T-helper 17 cell (primary cell): Measurements from ENCODE around the gene MKNK1. TPM values are rescaled to one million over a fixed set of nuclear protein-coding genes. Genes with fewer than 3 reads are reported as not detected.

Source experiments
- ATAC-seq: fragments of 150-1000 bp; cut with Tn5 transposase; 2 replicates; pipeline ENCODE4 v1.10.0; 2021; ENCODE audit warnings: mild to moderate bottlenecking, moderate library complexity
- DNase-seq, 3 donors: peaks; one replicate each; pipeline versions ENCODE4 v3.0.0 to v3.0.0-alpha.2; 2020 to 2021
- H3K9me3 ChIP-seq: one replicate; pipeline ENCODE4 v1.7.0; 2013; ENCODE audit warnings: low read length, mild to moderate bottlenecking; ENCODE audit not compliant: control insufficient read depth, poor library complexity, severe bottlenecking
- H3K27ac Mint-ChIP-seq: one replicate; pipeline ENCODE4 v1.8.0; 2022; ENCODE audit warnings: mild to moderate bottlenecking, moderate library complexity, mixed read lengths
- H3K27me3 Mint-ChIP-seq: one replicate; pipeline ENCODE4 v1.8.0; 2022; ENCODE audit warnings: mixed read lengths
- H3K36me3 Mint-ChIP-seq: one replicate; pipeline ENCODE4 v1.8.0; 2022; ENCODE audit warnings: low read depth, mixed read lengths
- H3K4me1 Mint-ChIP-seq: one replicate; pipeline ENCODE4 v1.8.0; 2022; ENCODE audit warnings: mild to moderate bottlenecking, mixed read lengths
- H3K4me3 Mint-ChIP-seq: one replicate; pipeline ENCODE4 v1.8.0; 2022; ENCODE audit warnings: mild to moderate bottlenecking, moderate library complexity, mixed read lengths
- total RNA-seq, 4 donors: library from RNA in 2 of 4; stranded (reverse) in 2 of 4; gene quantifications; one replicate each; pipeline ENCODE4 v1.2.3 and lab custom pipeline; 2022 to 2026

MKNK1 gene
- total RNA-seq, 2 donors from 2014 or later: 48.5 to 73.2 TPM

DNA sequence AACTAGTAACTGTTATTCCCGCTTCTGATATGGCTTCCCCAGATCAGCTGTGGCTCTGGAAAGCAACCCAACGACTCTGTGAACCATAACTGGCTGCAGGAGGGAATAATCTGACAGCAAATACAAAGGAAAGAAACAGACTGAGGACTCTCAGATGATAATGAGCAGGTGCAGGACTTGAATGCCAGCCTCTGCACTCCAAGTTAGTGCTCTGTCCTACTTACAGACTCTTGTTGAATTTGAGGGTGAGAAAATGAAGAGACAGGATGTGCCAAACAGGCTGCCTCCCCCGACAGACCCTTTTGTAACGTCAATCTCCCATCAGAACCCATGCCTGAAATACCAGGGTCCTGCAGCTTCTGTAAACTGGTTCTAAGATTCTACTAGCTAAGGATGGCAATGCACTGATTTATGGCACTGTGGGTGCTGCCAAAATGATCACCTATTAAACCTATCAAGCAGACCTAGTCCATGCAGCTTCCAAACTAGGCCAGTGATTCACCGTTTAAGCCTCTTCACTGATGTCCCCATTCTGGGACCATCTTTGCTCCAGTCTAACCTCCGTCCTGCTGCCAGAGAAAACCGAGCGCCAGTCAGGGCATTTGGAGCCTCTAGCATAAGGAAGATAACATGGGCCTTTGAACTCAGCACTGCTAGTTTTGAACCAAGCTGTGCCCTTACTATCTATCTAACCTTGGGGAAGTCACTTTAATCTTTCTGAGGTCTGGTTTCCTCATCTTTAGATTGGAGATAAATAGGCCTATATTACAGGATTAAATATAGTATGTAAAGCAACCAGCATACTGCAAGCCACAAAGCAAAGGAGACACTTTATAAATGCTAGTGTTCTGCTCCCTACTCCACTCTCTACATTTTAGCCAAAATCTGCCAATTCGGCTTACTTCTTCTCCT, 4.8 kb downstream of the MKNK1 start:
- ATAC-seq (no peak), DNase-seq (no peak)
- H3K9me3 ChIP-seq: no peaks in the 10 kb centered on the region
- Mint-ChIP-seq H3K4me1 (peaks cover 76% of the 10 kb centered on the region), H3K27me3 (no peaks in the 10 kb centered on the region), H3K36me3 (peaks cover 4% of the 10 kb centered on the region), H3K27ac (peak overlapping the region; percentile 91), H3K4me3 (peak overlapping the region; percentile 69)

DNA sequence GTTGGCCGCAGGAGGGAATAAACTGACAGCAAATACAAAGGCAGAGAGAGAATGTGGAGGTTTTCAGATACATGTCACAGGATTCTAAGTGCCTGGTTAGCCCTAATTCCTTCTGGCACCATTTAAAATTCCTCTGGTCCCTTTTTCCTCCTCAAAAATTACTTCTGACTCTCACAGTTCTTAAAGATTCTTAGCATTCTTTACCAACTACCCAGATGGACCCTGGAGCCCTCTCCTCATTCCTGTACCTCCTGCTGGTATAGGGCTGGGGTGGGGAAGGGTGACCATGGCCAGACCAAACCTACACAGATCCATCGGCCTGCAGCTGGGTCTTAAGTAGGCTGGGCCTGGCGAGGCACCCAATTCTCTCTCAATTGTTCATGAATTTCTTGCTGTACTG, 7.2 kb downstream of the MKNK1 start:
- no peak for ATAC-seq
- no peak for DNase-seq
- no peaks in the 10 kb centered on the region for H3K27me3 Mint-ChIP-seq
- H3K27ac Mint-ChIP-seq: peak overlapping the region; percentile 74
- H3K9me3 ChIP-seq: no peaks in the 10 kb centered on the region
- peaks cover 75% of the 10 kb centered on the region for H3K4me1 Mint-ChIP-seq
- H3K36me3 Mint-ChIP-seq: peaks cover 12% of the 10 kb centered on the region
- H3K4me3 Mint-ChIP-seq: no peak overlapping the region

DNA sequence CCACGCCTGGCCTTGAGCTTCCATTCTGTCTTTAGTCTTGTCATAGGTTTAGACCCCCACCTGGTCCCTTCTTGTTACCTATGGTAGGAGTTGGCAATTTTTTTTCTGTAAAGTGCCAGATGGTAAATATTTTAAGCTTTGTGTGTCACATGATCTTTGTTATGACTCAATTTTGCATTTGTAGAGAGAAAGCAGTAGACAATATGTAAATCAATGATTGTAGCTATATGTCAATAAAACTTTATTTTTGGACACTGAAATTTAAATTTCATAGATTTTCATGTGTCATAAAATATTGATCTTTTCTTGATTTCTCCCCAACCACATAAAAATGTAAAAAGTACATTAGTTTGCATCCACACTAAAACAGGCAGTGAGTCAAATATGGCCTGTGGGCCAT, 8.0 kb downstream of the MKNK1 start:
- H3K9me3 ChIP-seq: no peaks in the 10 kb centered on the region
- peaks cover 70% of the 10 kb centered on the region for H3K4me1 Mint-ChIP-seq
- ATAC-seq (no peak), DNase-seq (no peak)
- no peak overlapping the region for H3K4me3 Mint-ChIP-seq
- no peaks in the 10 kb centered on the region for H3K27me3 Mint-ChIP-seq
- H3K27ac Mint-ChIP-seq: peak overlapping the region; percentile 74
- H3K36me3 Mint-ChIP-seq: peaks cover 12% of the 10 kb centered on the region

DNA sequence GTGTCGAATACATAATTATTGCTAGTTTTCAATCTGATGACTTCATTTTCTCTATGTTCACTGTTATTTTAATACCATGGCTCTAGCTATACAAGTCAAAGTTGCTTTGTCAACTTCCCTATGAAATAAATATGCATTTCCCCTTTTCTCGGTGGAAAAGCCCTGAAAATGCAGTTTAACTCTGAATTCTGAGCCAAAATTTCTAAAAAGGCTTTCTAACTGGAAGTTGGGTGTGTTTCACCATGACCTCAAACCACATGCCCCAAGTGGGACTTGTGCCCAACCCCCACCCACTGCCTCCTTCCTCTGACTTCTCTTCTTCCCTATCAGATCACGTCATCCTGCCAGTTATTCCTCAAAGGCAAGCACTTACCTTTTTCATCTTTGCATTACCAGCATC, 8.9 kb downstream of the MKNK1 start:
- Mint-ChIP-seq H3K4me3 (peak overlapping the region; percentile 82), H3K36me3 (peaks cover 14% of the 10 kb centered on the region), H3K27ac (peak overlapping the region; percentile 74), H3K27me3 (no peaks in the 10 kb centered on the region), H3K4me1 (peaks cover 69% of the 10 kb centered on the region)
- DNase-seq (no peak), ATAC-seq (peak; percentile 41)
- H3K9me3 ChIP-seq: no peaks in the 10 kb centered on the region

DNA sequence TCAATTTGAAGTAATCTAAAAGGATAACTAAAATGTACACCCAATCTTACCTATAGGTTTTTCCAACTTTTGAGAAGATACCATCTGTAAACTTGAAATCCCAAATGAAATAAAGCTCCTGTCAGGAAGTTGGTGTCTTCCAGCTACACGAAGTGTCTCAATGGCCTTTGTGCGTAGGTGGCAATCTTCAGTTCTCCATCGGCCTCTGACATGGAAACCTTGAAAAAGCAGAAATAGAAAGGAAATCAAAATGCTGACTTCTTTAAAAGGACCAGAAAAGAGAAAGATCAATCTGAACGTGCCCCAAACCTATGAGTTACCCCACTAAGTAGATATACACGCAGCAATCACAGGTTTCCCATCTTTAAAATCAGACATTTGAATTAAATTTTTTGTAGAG, 10.0 kb downstream of the MKNK1 start:
- Mint-ChIP-seq H3K36me3 (peaks cover 20% of the 10 kb centered on the region), H3K27me3 (no peaks in the 10 kb centered on the region), H3K4me1 (peaks cover 62% of the 10 kb centered on the region), H3K27ac (peak overlapping the region; percentile 74), H3K4me3 (peak overlapping the region; percentile 33)
- no peaks in the 10 kb centered on the region for H3K9me3 ChIP-seq
- no peak for ATAC-seq
- DNase-seq: no peak

DNA sequence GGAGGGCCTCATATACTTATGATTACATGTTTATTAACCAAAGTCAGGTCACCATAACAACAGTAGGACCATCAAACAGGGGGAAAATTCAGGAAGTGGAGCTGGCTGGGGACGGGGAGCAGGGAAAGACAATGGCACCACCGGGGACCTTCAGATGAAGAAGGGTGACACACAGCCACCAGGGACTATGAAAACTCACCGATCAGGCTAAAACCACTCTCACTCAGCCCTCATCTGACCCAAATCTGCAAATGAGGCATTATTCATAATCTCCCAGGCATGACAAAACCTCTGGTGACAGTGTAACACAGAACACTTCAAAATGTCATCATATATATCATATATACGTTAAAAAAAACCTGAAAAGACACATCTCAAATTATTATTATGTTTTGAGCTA, 11.2 kb downstream of the MKNK1 start:
- H3K27me3 Mint-ChIP-seq: no peaks in the 10 kb centered on the region
- H3K27ac Mint-ChIP-seq: no peak overlapping the region
- ATAC-seq (no peak), DNase-seq (no peak)
- H3K4me3 Mint-ChIP-seq: no peak overlapping the region
- H3K4me1 Mint-ChIP-seq: peaks cover 56% of the 10 kb centered on the region
- H3K9me3 ChIP-seq: no peaks in the 10 kb centered on the region
- H3K36me3 Mint-ChIP-seq: peaks cover 22% of the 10 kb centered on the region

DNA sequence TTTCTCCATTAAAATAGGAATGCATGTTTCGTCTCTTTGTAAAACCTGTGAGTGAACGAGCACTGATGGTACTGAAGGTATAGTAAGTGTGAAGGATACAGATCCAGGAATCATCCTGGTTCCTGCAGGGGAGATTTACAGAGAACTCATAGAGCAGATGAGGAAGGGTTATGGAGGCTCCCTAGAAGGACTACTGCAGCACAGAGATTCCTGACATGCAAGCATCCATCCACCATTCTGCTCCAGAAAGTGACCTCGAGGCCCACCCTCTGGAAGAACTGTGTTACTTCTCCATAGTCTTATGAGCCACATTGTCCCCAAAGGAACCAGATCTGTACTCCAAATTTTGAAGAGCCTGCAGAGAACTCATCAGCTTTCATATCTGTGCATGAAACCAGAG, 14.5 kb downstream of the MKNK1 start:
- H3K27ac Mint-ChIP-seq: no peak overlapping the region
- H3K36me3 Mint-ChIP-seq: peaks cover 22% of the 10 kb centered on the region

DNA sequence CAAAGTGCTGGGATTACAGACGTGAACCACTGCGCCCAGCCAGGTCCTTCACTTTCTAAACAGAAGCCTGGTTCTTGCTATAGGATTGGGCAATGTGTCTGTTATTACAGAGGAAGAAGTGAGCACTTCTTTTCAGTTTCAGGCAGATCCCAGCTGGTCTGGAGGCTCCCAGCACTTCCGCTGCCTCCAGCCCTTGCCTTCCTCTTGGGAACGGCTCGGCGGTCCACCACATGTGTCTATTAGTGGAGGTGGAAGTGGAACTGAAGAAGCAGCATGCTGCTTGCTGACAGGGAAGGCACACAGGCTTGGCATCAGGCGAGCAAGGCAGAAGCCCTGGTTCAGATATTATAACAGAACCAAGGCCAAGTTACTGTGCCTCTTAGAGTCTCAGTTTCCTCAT, 17.0 kb downstream of the MKNK1 start:
- H3K27me3 Mint-ChIP-seq: no peaks in the 10 kb centered on the region
- H3K27ac Mint-ChIP-seq: no peak overlapping the region
- peaks cover 20% of the 10 kb centered on the region for H3K36me3 Mint-ChIP-seq
- no peak overlapping the region for H3K4me3 Mint-ChIP-seq
- peaks cover 25% of the 10 kb centered on the region for H3K4me1 Mint-ChIP-seq
- ATAC-seq (no peak), DNase-seq (no peak)
- no peaks in the 10 kb centered on the region for H3K9me3 ChIP-seq

More for the DNA sequence above, 14.5 kb downstream of the MKNK1 start:
- Mint-ChIP-seq H3K4me3 (no peak overlapping the region), H3K27me3 (no peaks in the 10 kb centered on the region), H3K4me1 (peaks cover 28% of the 10 kb centered on the region)
- no peak for DNase-seq
- no peak for ATAC-seq
- H3K9me3 ChIP-seq: no peaks in the 10 kb centered on the region

DNA sequence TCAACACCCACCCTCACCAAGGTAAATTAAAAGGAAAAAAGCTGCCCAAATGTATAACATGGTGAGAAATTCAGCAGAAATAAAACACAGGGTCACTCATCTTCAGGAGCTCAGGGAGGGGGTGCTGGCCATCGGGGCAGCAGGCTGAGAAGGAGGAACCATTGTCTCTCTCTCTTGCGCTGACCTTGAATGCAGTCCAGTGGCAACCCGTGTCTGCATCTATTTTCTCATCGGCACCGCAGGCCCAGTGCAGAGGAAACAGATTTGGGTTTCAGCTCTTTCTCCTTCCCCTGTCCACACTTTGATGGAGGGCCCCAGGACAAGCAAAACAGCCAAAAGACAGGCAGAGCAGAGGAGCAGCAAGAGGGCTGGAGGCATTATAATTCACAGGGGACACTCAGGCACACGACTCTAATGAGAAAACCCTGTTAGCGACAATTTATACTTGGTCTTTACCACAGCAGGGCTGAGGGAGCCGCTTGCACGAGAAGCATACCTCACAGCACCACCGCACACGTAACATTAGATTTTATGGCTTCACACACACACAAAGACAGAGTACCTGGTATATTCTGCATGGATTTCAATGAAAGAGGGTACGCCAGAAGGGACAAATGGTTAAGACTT, 18.6 kb downstream of the MKNK1 start:
- DNase-seq: no peak
- no peaks in the 10 kb centered on the region for H3K9me3 ChIP-seq
- peaks cover 21% of the 10 kb centered on the region for H3K36me3 Mint-ChIP-seq

DNA sequence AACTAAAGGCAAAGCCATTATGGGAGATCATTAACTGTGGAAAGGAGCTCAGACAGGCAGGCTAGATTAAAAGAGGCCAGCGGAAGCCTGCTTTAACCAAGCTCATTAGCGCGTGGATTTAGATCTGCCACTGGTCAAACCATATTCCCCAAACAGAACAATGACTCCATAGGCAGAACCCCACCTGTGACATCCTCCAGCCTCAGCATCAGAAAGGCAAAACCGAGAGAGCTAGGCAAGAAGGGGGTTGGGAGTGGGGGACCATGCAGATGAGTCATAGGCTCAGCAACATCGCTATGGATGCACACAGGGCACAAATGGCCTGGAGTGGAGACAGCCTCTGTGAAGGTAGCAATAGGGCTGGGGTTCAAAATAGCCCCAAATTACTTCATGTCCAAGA, 20.6 kb downstream of the MKNK1 start:
- Mint-ChIP-seq H3K36me3 (peaks cover 11% of the 10 kb centered on the region), H3K27ac (peak overlapping the region; percentile 90), H3K27me3 (no peaks in the 10 kb centered on the region), H3K4me1 (peaks cover 29% of the 10 kb centered on the region), H3K4me3 (no peak overlapping the region)
- DNase-seq (no peak), ATAC-seq (no peak)
- H3K9me3 ChIP-seq: peaks cover 3% of the 10 kb centered on the region

More for the DNA sequence above, 18.6 kb downstream of the MKNK1 start:
- Mint-ChIP-seq H3K4me1 (peaks cover 34% of the 10 kb centered on the region), H3K4me3 (no peak overlapping the region), H3K27ac (no peak overlapping the region), H3K27me3 (no peaks in the 10 kb centered on the region)
- ATAC-seq: no peak

DNA sequence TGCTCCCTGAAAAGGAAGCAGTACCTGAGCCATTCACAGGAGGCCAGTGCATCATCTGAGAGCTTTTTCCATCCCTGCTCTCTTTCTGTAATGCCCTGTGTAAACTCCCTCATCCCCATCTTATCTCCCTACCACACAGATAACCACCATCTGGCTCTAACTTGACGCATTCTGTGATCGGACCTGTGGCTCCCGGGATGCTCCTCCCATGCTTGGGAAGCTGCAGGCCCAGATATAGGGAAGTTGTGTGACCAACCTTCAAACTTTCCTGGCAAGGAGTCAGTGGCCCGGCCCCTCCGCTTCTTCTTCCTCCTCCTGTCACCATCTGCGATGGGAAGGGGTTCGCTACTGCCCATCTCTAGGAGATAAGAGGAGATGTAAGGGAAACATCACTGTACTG, 21.1 kb downstream of the MKNK1 start:
- Mint-ChIP-seq H3K27ac (peak overlapping the region; percentile 90), H3K27me3 (no peaks in the 10 kb centered on the region), H3K4me1 (peaks cover 29% of the 10 kb centered on the region), H3K4me3 (no peak overlapping the region), H3K36me3 (peaks cover 11% of the 10 kb centered on the region)
- ATAC-seq: no peak
- DNase-seq: no peak
- H3K9me3 ChIP-seq: peaks cover 3% of the 10 kb centered on the region

DNA sequence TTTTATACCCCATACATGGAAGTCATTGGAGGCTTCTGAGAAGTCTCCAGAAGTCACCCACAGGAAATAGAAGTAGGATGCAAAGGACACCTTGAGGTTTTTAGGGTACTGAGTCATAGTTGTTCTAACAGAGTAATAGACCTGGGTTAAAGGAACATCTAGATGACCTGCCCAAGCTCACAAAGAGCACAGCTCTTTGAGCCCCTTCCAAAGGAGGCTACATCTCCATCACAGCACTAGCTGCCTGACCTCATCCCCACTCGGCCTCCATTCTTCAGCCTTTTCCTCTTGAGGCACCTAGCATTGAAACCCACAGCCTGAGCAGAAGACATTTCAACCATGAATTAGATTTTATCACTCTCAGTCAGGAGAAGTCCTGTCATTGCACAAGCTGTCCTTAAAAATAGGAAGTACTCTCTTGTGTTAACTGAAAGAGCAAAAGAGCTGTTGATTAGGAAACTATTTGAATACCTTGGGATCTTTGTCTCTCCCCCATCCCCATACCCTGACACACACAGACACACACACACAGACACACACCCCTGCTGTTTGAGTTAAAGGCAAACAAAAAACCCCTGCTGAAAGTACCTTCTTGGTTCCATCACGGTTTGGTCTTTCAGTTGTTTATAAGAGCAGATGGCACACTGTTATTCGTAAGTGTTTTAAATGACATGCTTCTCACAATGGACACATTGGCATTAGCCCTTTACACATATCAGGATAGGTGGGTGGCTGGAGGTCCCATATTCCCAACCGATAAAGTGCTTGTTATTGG, 22.2 kb downstream of the MKNK1 start:
- Mint-ChIP-seq H3K4me3 (peak overlapping the region; percentile 70), H3K36me3 (peaks cover 11% of the 10 kb centered on the region), H3K27ac (peak overlapping the region; percentile 90), H3K27me3 (no peaks in the 10 kb centered on the region), H3K4me1 (peaks cover 31% of the 10 kb centered on the region)
- peak; percentile 87 for ATAC-seq
- peaks cover 3% of the 10 kb centered on the region for H3K9me3 ChIP-seq
- DNase-seq: no peak
